ENCODE data around the gene CATSPER1.

CATSPER1 gene

GRCh38 chr11:66006891-66007176, 19.4 kb downstream of the CATSPER1 start:
- no peaks in the 10 kb centered on the region for H3K9me3 Mint-ChIP-seq
- DNase-seq (no peak), ATAC-seq (no peak)

DNA sequence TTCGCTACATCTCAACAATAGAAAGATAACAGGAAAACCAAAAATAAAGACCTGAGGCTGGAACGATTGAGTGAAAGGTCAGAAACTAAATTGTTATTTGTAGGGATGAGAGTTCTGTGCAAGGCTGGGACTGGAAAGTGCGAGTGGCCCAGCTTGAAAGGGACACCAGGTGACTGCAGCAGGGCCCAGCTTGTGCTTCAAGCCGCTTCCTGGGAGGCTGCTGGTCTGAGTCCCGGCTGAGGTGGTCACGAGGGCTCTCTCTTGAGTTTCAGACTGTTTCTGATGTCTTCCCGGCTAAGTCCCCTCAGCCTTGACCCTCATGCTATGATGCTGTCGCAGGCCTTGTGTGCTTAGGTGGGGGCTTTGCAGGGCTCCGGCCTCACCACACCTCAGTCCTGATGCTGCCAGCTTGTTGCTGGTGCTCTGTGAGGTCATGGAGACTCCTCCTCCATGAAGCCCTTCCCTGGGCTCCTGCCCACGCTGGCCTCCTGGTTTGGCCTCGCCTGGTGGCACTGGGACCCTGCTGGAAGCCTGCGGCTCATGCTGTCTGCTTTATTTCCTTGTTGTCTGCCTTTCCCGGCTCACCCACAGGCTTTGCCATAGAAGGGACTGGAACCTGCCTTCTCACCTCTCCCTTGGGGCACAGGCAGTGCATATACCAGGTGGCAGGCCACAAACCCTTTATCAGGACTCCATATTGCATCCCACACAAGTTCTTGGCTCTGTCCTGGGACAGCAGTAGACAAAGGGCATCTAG, 20.0 kb downstream of the CATSPER1 start:
- Mint-ChIP-seq H3K9me3 (no peaks in the 10 kb centered on the region), H3K4me1 (peaks cover 31% of the 10 kb centered on the region), H3K36me3 (ENCODE audit: low read depth) (peaks cover 16% of the 10 kb centered on the region), H3K27ac (peak overlapping the region; percentile 24), H3K4me3 (no peak overlapping the region), H3K27me3 (peaks cover 4% of the 10 kb centered on the region)
- ATAC-seq (no peak), DNase-seq (no peak)

More at GRCh38 chr11:66006891-66007176, 19.4 kb downstream of the CATSPER1 start:
- peaks cover 4% of the 10 kb centered on the region for H3K27me3 Mint-ChIP-seq
- peaks cover 28% of the 10 kb centered on the region for H3K4me1 Mint-ChIP-seq
- H3K27ac Mint-ChIP-seq, result no peak overlapping the region
- peaks cover 15% of the 10 kb centered on the region for H3K36me3 Mint-ChIP-seq (ENCODE audit: low read depth)
- H3K4me3 Mint-ChIP-seq, result no peak overlapping the region

GRCh38 chr11:66004186-66004585, 22.1 kb downstream of the CATSPER1 start:
- Mint-ChIP-seq H3K36me3 (ENCODE audit: low read depth) (peaks cover 33% of the 10 kb centered on the region), H3K27me3 (no peaks in the 10 kb centered on the region), H3K4me1 (peaks cover 47% of the 10 kb centered on the region), H3K27ac (peak overlapping the region; percentile 58), H3K9me3 (no peaks in the 10 kb centered on the region), H3K4me3 (peak overlapping the region; percentile 100)
- DNase-seq (no peak), ATAC-seq (no peak)

- H3K9me3 Mint-ChIP-seq, result no peaks in the 10 kb centered on the region
- ATAC-seq (no peak), DNase-seq (no peak)
- H3K27me3 Mint-ChIP-seq, result no peaks in the 10 kb centered on the region
- peak overlapping the region; percentile 89 for H3K27ac Mint-ChIP-seq
- peaks cover 49% of the 10 kb centered on the region for H3K4me1 Mint-ChIP-seq
- peaks cover 41% of the 10 kb centered on the region for H3K36me3 Mint-ChIP-seq (ENCODE audit: low read depth)
- H3K4me3 Mint-ChIP-seq, result peak overlapping the region; percentile 100
Observed at GRCh38 chr11:66003291-66003690, 23.0 kb downstream of the CATSPER1 start.

DNA sequence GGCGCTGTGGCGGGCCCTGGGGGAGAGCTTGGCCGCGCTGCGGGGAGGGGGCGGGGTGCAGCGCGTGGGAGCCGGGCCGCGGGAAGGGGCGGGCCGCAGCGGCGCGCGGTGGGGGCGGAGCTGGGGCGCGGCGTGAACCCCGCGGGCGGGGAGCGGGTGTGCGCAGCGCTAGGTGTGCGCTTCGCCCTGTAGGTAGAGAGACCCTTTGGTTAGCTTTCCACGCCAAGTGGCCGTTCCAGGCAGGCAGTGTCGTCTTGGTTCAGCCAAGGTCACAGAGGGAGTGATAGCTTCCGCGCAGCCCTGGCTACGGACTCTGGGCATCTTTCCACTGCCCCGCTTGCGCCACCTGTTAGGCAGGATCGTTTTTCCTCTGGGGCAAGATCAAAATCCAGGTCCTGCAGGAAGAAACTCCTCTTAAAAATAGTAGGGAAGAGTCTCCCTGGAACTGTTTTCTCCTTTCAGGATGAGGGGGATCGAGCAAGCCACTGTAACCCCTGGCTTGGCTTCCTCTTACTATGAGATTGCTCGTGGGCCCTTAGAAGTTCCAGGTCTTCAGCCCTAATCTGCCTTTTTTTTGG, 23.5 kb downstream of the CATSPER1 start:
- peak overlapping the region; percentile 100 for H3K4me3 Mint-ChIP-seq
- peaks cover 45% of the 10 kb centered on the region for H3K36me3 Mint-ChIP-seq (ENCODE audit: low read depth)
- ATAC-seq (peak; percentile 64), DNase-seq (no peak)
- no peaks in the 10 kb centered on the region for H3K27me3 Mint-ChIP-seq
- peaks cover 49% of the 10 kb centered on the region for H3K4me1 Mint-ChIP-seq
- H3K27ac Mint-ChIP-seq, result peak overlapping the region; percentile 98
- no peaks in the 10 kb centered on the region for H3K9me3 Mint-ChIP-seq

- ATAC-seq (peak; percentile 94), DNase-seq (peak; percentile 90)
- peaks cover 50% of the 10 kb centered on the region for H3K36me3 Mint-ChIP-seq (ENCODE audit: low read depth)
- H3K4me3 Mint-ChIP-seq, result peak within 1 kb of the TSS; percentile 100
- H3K9me3 Mint-ChIP-seq, result no peaks in the 10 kb centered on the region
- peaks cover 51% of the 10 kb centered on the region for H3K4me1 Mint-ChIP-seq
- H3K27ac Mint-ChIP-seq, result peak within 1 kb of the TSS; percentile 98
- H3K27me3 Mint-ChIP-seq, result no peaks in the 10 kb centered on the region
Observed at GRCh38 chr11:66001942-66002647, 24.2 kb downstream of the CATSPER1 start, which contains the start of the genes BANF1 and EIF1AD. Gene BANF1 (plus strand): TSS chr11:66002503. CDS start chr11:66003251, 748 bp downstream. Gene EIF1AD (minus strand): TSS chr11:66002157. CDS start chr11:66000389, 1,768 bp downstream.

GRCh38 chr11:65997286-65997685, 29.0 kb downstream of the CATSPER1 start:
- Mint-ChIP-seq H3K27me3 (no peaks in the 10 kb centered on the region), H3K36me3 (ENCODE audit: low read depth) (peaks cover 40% of the 10 kb centered on the region), H3K9me3 (no peaks in the 10 kb centered on the region), H3K4me3 (no peak overlapping the region), H3K4me1 (peaks cover 28% of the 10 kb centered on the region), H3K27ac (peak overlapping the region; percentile 37)
- ATAC-seq (no peak), DNase-seq (no peak)

- ATAC-seq (no peak), DNase-seq (no peak)
- no peaks in the 10 kb centered on the region for H3K9me3 Mint-ChIP-seq
- no peak overlapping the region for H3K4me3 Mint-ChIP-seq
- peaks cover 6% of the 10 kb centered on the region for H3K4me1 Mint-ChIP-seq
- H3K27me3 Mint-ChIP-seq, result no peaks in the 10 kb centered on the region
- H3K36me3 Mint-ChIP-seq (ENCODE audit: low read depth), result peaks cover 10% of the 10 kb centered on the region
- H3K27ac Mint-ChIP-seq, result no peak overlapping the region
Observed at GRCh38 chr11:65992056-65992455, 34.2 kb downstream of the CATSPER1 start.

DNA sequence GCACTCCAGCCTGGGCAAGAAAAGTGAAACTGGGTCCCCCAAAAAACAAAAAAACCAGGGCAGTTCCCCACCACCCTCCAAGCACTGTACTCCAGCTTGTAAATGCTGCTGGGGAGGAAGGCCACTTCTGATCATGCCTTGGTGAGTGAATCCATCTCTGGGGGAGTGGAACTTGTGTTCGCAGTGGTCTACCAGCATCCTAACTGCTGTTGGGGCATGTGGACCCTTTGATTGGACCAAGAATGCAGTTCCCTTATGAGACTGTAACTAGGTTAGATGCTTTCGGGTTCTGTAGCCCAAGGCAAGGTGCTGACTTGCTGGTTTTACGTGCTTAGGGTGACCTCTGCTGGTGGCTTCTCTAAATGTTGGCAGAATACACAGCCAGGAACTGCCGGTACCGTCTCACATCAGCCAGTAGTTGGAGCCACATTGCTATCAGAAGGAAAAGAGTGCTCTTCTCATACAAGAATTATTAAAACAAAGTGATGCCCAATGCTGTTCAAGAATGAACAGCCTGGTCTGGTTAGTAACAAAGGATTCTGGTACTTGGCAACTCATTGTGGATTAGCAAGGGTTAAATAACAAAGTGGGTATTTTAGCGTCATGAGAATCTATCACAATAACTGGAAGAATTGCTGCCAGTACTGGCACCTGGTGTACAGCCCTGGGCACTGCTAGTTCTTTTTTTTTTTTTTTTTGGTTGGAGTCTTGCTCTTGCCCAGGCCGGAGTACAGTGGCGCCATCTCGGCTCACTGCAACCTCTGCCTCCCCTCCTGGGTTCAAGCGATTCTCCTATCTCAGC, 37.3 kb downstream of the CATSPER1 start:
- Mint-ChIP-seq H3K36me3 (ENCODE audit: low read depth) (peaks cover 7% of the 10 kb centered on the region), H3K9me3 (no peaks in the 10 kb centered on the region), H3K27ac (peak overlapping the region; percentile 78), H3K4me1 (peaks cover 6% of the 10 kb centered on the region), H3K27me3 (no peaks in the 10 kb centered on the region), H3K4me3 (no peak overlapping the region)
- DNase-seq (peak; percentile 88), ATAC-seq (peak; percentile 100)

DNA sequence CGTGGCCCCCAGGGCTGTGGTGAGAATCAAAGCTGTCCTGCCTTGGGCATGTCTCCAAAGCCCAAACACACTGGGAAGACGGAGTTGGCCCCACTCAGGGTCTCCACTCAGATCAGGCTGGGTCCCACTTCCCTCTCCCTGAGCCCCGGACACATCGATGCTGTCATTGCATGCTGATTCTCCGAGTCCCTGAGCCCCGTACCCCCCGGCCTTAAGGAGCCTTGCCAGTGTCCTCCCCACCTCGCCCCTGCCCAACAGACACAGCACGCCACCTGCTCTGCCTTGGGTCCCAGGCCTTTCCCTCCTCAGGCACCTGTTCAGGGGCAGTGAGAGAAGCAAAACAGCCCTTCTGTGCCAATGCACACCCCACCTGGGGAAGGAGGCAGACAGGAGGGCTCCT, 38.9 kb downstream of the CATSPER1 start:
- peaks cover 7% of the 10 kb centered on the region for H3K36me3 Mint-ChIP-seq (ENCODE audit: low read depth)
- H3K4me1 Mint-ChIP-seq, result peaks cover 6% of the 10 kb centered on the region
- no peak overlapping the region for H3K27ac Mint-ChIP-seq
- H3K9me3 Mint-ChIP-seq, result no peaks in the 10 kb centered on the region
- no peak for ATAC-seq
- no peak for DNase-seq
- no peaks in the 10 kb centered on the region for H3K27me3 Mint-ChIP-seq
- no peak overlapping the region for H3K4me3 Mint-ChIP-seq

GRCh38 chr11:65983589-65983987, 42.7 kb downstream of the CATSPER1 start:
- ATAC-seq (no peak), DNase-seq (no peak)
- Mint-ChIP-seq H3K27me3 (no peaks in the 10 kb centered on the region), H3K36me3 (ENCODE audit: low read depth) (no peaks in the 10 kb centered on the region), H3K4me1 (no peaks in the 10 kb centered on the region), H3K4me3 (no peak overlapping the region), H3K27ac (no peak overlapping the region), H3K9me3 (no peaks in the 10 kb centered on the region)

- Mint-ChIP-seq H3K27me3 (no peaks in the 10 kb centered on the region), H3K4me3 (no peak overlapping the region), H3K36me3 (ENCODE audit: low read depth) (no peaks in the 10 kb centered on the region), H3K27ac (no peak overlapping the region), H3K9me3 (no peaks in the 10 kb centered on the region), H3K4me1 (no peaks in the 10 kb centered on the region)
- ATAC-seq (no peak), DNase-seq (no peak)
Observed at GRCh38 chr11:65982824-65983588, 43.3 kb downstream of the CATSPER1 start.

GRCh38 chr11:65981972-65982823, 44.1 kb downstream of the CATSPER1 start:
- Mint-ChIP-seq H3K4me3 (no peak overlapping the region), H3K36me3 (ENCODE audit: low read depth) (no peaks in the 10 kb centered on the region), H3K27me3 (no peaks in the 10 kb centered on the region), H3K27ac (no peak overlapping the region), H3K4me1 (no peaks in the 10 kb centered on the region), H3K9me3 (no peaks in the 10 kb centered on the region)
- ATAC-seq (no peak), DNase-seq (no peak)

Measured in activated naive CD8-positive, alpha-beta T cell treated with anti-CD3 and anti-CD28 coated beads, Interleukin-2, amount 50 U/mL, for 24 hours (primary cell).